ENCODE data around the gene CPE. TPM values are rescaled to one million over a fixed set of nuclear protein-coding genes. Genes with fewer than 3 reads are reported as not detected.

Gene CPE
- total RNA-seq, 2 donors from 2014 or later, result 717 to 885 TPM

DNA sequence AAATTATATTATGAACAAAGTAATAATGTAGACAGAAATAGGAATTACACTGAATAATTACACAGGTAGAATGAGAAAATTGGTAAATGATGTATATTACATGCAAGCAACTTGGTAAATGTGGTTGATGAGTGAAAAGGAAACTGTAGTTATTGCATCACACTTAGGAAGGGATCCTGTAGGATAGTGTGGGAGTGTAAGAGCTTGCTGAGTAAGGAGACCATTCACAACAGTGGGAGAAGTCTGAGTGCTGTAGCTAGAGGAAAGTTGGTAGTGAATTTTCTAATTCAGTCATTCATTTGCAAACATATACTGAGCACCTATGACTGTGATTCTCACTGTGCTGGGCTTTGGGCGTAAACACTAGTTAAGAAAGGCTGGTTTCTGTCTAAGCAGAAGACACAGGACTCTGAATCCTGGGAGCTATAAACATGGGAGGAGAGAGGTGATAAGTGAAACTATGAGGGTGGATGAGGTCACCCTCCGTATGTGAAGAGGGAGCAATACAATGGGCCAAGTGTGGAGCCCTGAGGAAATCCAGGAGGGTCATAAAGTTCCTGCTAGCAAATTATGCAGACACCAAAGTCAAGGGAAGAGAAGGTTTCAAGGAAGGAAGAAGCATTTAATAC, 14.2 kb upstream of the CPE start:
- Histone ChIP-seq H3K9me3 (no peaks in the 10 kb centered on the region), H3K27ac (no peak overlapping the region), H3K4me1 (replicated peaks) (no peaks in the 10 kb centered on the region), H3K27me3 (replicated peaks; ENCODE audit: insufficient read depth) (no peaks in the 10 kb centered on the region), H3K4me3 (no peak overlapping the region), H3K36me3 (no peaks in the 10 kb centered on the region)
- WGBS, result 70% methylated on average over 2 of the region's 2 CpGs
- DNase-seq (ENCODE audit: low spot score), result no peak
- TF ChIP-seq, protein P1, sequence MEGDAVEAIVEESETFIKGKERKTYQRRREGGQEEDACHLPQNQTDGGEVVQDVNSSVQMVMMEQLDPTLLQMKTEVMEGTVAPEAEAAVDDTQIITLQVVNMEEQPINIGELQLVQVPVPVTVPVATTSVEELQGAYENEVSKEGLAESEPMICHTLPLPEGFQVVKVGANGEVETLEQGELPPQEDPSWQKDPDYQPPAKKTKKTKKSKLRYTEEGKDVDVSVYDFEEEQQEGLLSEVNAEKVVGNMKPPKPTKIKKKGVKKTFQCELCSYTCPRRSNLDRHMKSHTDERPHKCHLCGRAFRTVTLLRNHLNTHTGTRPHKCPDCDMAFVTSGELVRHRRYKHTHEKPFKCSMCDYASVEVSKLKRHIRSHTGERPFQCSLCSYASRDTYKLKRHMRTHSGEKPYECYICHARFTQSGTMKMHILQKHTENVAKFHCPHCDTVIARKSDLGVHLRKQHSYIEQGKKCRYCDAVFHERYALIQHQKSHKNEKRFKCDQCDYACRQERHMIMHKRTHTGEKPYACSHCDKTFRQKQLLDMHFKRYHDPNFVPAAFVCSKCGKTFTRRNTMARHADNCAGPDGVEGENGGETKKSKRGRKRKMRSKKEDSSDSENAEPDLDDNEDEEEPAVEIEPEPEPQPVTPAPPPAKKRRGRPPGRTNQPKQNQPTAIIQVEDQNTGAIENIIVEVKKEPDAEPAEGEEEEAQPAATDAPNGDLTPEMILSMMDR (IDR thresholded peaks at IDR 0.05), result no peak
- no peak for TF ChIP-seq POLR2A (IDR thresholded peaks at IDR 0.05)
- TF ChIP-seq POLR2AphosphoS5 (IDR thresholded peaks at IDR 0.05), result no peak
- intact Hi-C loops (cut with DNase I), result no loop called here

DNA sequence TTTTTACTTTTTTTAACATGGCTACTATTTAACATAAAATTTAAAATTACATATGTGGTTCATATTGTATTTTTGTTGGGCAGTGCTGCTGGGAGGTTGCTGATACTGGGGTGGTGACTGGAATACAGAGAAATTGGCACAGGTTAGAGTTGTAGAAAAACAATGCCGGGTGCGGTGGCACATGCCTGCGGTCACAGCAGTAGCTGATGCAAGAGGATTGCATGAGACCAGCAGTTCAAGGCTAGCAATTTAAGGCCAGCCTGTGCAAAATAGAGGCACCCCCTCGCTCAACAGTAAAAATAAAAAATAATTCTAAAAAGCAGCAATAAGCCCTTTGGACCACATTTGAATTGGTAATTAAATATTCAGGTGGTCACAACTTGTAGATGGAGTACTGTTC, 11.8 kb upstream of the CPE start:
- no peak overlapping the region for H3K27ac ChIP-seq
- H3K9me3 ChIP-seq, result no peaks in the 10 kb centered on the region
- TF ChIP-seq, protein P1 (IDR thresholded peaks at IDR 0.05), result no peak
- no peak for TF ChIP-seq POLR2AphosphoS5 (IDR thresholded peaks at IDR 0.05)
- TF ChIP-seq POLR2A (IDR thresholded peaks at IDR 0.05), result no peak
- intact Hi-C loops (cut with DNase I), result no loop called here
- DNase-seq (ENCODE audit: low spot score), result no peak
- no peaks in the 10 kb centered on the region for H3K36me3 ChIP-seq
- no peaks in the 10 kb centered on the region for H3K4me1 ChIP-seq (replicated peaks)
- 87% methylated on average over 4 of the region's 4 CpGs for WGBS
- H3K4me3 ChIP-seq, result no peak overlapping the region
- no peaks in the 10 kb centered on the region for H3K27me3 ChIP-seq (replicated peaks; ENCODE audit: insufficient read depth)

DNA sequence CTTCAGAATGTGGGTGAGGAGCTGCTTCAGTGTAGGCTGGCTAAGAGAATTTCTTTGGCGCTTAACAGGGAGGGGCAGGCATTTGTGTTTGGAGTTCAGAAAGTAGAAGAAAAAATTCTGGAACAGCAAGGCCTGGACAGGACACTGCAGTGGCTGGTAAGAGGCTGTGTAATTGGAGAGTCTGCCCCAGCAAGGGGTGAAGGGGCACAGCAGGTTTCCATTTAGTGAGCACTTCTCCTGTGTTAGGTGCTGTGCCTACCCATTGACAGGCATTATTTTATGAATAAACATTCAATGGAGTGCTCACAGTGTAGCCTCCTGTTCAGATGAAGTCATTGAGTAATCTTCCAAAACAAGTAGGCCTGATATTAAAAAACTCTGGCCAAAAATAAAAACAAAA, 10.7 kb upstream of the CPE start:
- Histone ChIP-seq H3K36me3 (no peaks in the 10 kb centered on the region), H3K27me3 (replicated peaks; ENCODE audit: insufficient read depth) (no peaks in the 10 kb centered on the region), H3K4me3 (no peak overlapping the region), H3K4me1 (replicated peaks) (no peaks in the 10 kb centered on the region), H3K9me3 (no peaks in the 10 kb centered on the region), H3K27ac (no peak overlapping the region)
- 67% methylated on average over 1 of the region's 1 CpG for WGBS
- TF ChIP-seq POLR2A (IDR thresholded peaks at IDR 0.05) (no peak), POLR2AphosphoS5 (IDR thresholded peaks at IDR 0.05) (no peak)
- TF ChIP-seq, protein P1 (IDR thresholded peaks at IDR 0.05), result no peak
- intact Hi-C loops (cut with DNase I), result no loop called here
- no peak for DNase-seq (ENCODE audit: low spot score)

DNA sequence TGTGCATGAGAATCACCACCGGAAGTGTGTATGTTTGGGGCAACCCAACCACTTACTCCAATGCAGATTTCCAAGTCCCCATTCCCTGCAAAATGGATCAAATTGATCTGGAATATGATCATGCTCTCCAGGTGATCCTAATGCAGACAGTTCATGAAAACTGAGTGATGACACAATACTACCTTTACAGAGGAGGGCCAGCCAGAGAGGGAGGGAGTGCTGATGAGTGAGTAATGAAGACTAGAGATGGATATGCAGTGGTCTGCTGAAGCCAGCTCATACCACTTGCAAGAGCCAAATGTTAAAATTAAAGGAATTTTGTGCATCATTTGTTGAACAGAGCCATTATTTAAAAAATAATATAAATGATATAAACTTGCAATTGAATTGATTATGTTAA, 10.2 kb upstream of the CPE start:
- Histone ChIP-seq H3K27ac (no peak overlapping the region), H3K4me3 (no peak overlapping the region), H3K9me3 (no peaks in the 10 kb centered on the region), H3K4me1 (replicated peaks) (no peaks in the 10 kb centered on the region), H3K36me3 (no peaks in the 10 kb centered on the region), H3K27me3 (replicated peaks; ENCODE audit: insufficient read depth) (no peaks in the 10 kb centered on the region)
- TF ChIP-seq POLR2AphosphoS5 (IDR thresholded peaks at IDR 0.05) (no peak), POLR2A (IDR thresholded peaks at IDR 0.05) (no peak)
- TF ChIP-seq, protein P1 (IDR thresholded peaks at IDR 0.05), result no peak
- DNase-seq (ENCODE audit: low spot score), result no peak
- intact Hi-C loops (cut with DNase I), result no loop called here
- 88% methylated on average over 1 of the region's 1 CpG for WGBS

DNA sequence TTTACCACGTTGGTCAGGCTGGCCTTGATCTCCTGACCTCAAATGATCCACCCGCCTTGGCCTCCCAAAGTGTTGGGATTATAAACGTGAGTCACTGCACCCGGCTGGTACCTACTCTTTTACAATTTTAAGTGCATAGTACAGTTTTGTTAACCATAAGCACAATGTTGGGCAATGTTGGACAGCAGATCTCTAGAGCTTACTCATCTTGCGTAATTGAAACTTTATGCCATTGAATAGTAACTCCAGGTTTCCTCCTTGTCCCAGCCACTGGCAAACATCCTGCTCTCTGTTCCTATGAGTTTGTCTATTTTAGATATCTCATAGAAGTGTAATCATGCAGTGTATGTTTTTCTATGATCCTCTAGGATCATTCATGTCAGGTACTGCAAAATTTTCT, 9.3 kb upstream of the CPE start:
- DNase-seq (ENCODE audit: low spot score), result peak; percentile 50
- WGBS, result 71% methylated on average over 5 of the region's 5 CpGs
- no peaks in the 10 kb centered on the region for H3K27me3 ChIP-seq (replicated peaks; ENCODE audit: insufficient read depth)
- TF ChIP-seq POLR2AphosphoS5 (IDR thresholded peaks at IDR 0.05), result peak; percentile 72
- TF ChIP-seq POLR2A (IDR thresholded peaks at IDR 0.05), result no peak
- no peaks in the 10 kb centered on the region for H3K9me3 ChIP-seq
- H3K36me3 ChIP-seq, result no peaks in the 10 kb centered on the region
- intact Hi-C loops (cut with DNase I), result no loop called here
- no peaks in the 10 kb centered on the region for H3K4me1 ChIP-seq (replicated peaks)
- H3K27ac ChIP-seq, result no peak overlapping the region
- H3K4me3 ChIP-seq, result no peak overlapping the region

Measured in prostate gland (tissue), 2 donors.